Tibial artery (tissue), 4 donors: ENCODE results near the gene FUT7.

ENCODE experiments used
- DNase-seq, 2 donors: peaks; one replicate each; pipeline ENCODE4 v3.0.0-alpha.2; 2019
- H3K27ac ChIP-seq, 2 donors: fragments of 200-600 bp; sonication (generic) in 1 of 2; 1 replicate in 1 of 2; 2 replicates in 1 of 2; pipeline ENCODE4 v1.5.1; 2018 to 2019; ENCODE audit warnings: mild to moderate bottlenecking in 1 of 2
- H3K27me3 ChIP-seq, 2 donors: fragments of 200-600 bp; sonication (generic) in 1 of 2; one replicate each; pipeline versions ENCODE4 v1.5.1 to v1.6.0; 2016 to 2019
- H3K36me3 ChIP-seq, 3 donors: fragments of 200-600 bp; sonication (generic) in 2 of 3; one replicate each; pipeline ENCODE4 v1.5.1; 2016 to 2019; ENCODE audit warnings: mild to moderate bottlenecking in 2 of 3
- H3K4me1 ChIP-seq, 4 donors: fragments of 200-600 bp; sonication (generic) in 2 of 4; 1 replicate in 3 of 4; 2 replicates in 1 of 4; pipeline ENCODE4 v1.5.1; 2016 to 2019
- H3K4me3 ChIP-seq, 2 donors: fragments of 200-600 bp; sonication (generic) in 1 of 2; 1 replicate in 1 of 2; 2 replicates in 1 of 2; pipeline ENCODE4 v1.5.1; 2018 to 2019; ENCODE audit warnings: mild to moderate bottlenecking in 2 of 2
- H3K9me3 ChIP-seq, 3 donors: fragments of 200-600 bp; sonication (generic) in 1 of 3; one replicate each; pipeline ENCODE4 v1.5.1; 2016 to 2019
- intact Hi-C: fragments of 100-400 bp; cut with DNase I; formaldehyde crosslinking; loops from one replicate; pipeline ENCODE4 v1.15.0; 2023; ENCODE audit warnings: low total_unique reads
- TF ChIP-seq, protein P1 (sequence below), 2 experiments: fragments of 200-600 bp in 1 of 2; fragments of 450-650 bp in 1 of 2; IDR thresholded peaks; one replicate each; pipeline ENCODE4 v1.5.1; 2017 to 2019; ENCODE audit warnings: antibody characterized with exemption in 2 of 2, mild to moderate bottlenecking in 1 of 2, moderate library complexity in 1 of 2

FUT7 gene

GRCh38 chr9:137018761-137019559, 12.9 kb downstream of the FUT7 start:
- H3K27me3 ChIP-seq: no peaks in the 10 kb centered on the region
- no peaks in the 10 kb centered on the region for H3K9me3 ChIP-seq
- H3K4me1 ChIP-seq: no peaks in the 10 kb centered on the region
- TF ChIP-seq, protein P1, sequence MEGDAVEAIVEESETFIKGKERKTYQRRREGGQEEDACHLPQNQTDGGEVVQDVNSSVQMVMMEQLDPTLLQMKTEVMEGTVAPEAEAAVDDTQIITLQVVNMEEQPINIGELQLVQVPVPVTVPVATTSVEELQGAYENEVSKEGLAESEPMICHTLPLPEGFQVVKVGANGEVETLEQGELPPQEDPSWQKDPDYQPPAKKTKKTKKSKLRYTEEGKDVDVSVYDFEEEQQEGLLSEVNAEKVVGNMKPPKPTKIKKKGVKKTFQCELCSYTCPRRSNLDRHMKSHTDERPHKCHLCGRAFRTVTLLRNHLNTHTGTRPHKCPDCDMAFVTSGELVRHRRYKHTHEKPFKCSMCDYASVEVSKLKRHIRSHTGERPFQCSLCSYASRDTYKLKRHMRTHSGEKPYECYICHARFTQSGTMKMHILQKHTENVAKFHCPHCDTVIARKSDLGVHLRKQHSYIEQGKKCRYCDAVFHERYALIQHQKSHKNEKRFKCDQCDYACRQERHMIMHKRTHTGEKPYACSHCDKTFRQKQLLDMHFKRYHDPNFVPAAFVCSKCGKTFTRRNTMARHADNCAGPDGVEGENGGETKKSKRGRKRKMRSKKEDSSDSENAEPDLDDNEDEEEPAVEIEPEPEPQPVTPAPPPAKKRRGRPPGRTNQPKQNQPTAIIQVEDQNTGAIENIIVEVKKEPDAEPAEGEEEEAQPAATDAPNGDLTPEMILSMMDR (IDR thresholded peaks at IDR 0.05): no peak
- no peak overlapping the region for H3K4me3 ChIP-seq
- peaks cover 25 to 69% (median 43%) of the 10 kb centered on the region in 3 donors for H3K36me3 ChIP-seq
- H3K27ac ChIP-seq: no peak overlapping the region
- no peak for DNase-seq
- intact Hi-C loops: no loop called here

DNA sequence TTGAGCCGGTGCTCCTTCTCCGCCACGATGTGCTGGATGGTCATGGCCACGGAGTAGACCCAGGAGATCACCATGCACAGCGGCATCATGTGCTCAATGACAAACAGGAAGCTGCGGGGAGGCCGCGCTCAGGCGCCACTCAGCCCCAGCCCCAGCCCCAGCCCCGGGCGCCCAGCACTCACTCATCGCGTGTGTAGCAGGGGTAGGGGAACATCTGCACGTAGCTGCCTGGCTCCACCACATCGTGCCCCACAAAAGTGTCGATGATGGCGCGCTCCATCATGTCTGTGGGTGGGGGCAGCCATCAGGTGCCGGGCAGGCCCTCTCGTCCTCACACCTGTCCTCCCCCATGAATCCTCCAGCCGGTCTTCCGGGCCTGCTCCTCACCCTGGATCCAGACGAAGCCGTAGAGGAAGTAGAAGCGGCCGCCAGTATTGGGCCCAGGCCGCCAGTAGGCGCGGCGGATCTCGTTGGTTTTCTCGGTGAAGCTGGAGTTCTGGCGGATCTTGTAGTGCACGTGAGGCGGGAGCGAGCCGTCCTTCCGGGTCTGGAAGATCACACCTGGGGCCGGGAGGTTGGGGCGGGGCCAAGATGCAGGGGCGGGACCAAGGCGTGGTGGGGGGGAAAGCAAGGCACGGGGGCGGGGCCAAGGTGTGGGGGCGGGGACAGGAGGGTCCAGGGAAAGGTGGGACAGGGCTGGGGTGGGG, 13.9 kb downstream of the FUT7 start:
- intact Hi-C loops: no loop called here
- H3K9me3 ChIP-seq: no peaks in the 10 kb centered on the region
- H3K27me3 ChIP-seq: no peaks in the 10 kb centered on the region
- H3K4me1 ChIP-seq: no peaks in the 10 kb centered on the region
- no peak overlapping the region for H3K4me3 ChIP-seq
- TF ChIP-seq, protein P1 (IDR thresholded peaks at IDR 0.05): no peak
- H3K36me3 ChIP-seq: peaks cover 25 to 79% (median 53%) of the 10 kb centered on the region in 3 donors
- no peak overlapping the region for H3K27ac ChIP-seq
- DNase-seq: no peak

GRCh38 chr9:137017071-137017470, 14.8 kb downstream of the FUT7 start:
- intact Hi-C loops: no loop called here
- Histone ChIP-seq H3K4me3 (no peak overlapping the region), H3K27ac (no peak overlapping the region), H3K27me3 (no peaks in the 10 kb centered on the region), H3K36me3 (peaks cover 31 to 88% (median 61%) of the 10 kb centered on the region in 3 donors), H3K4me1 (no peaks in the 10 kb centered on the region), H3K9me3 (no peaks in the 10 kb centered on the region)
- DNase-seq: no peak
- TF ChIP-seq, protein P1 (IDR thresholded peaks at IDR 0.05): no peak

DNA sequence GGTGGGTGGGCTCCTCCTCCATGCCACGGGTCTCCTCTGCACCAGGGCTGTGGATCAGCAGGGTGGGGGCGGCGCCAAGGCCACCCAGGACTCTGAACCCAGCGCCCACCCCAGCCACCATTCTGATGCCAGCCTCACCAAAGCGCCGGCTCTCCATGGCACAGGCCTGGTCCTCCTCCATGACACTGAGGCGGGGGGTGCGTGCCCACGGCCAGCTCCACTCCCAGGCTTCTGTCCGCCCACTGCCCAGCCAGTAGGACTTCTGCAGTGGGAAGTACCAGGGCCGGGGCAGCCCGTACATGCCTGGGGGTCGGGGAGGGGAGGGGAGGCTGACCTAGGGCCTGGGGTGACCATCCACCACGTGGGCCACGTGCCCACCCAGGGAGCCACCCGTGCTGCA, 15.5 kb downstream of the FUT7 start:
- Histone ChIP-seq H3K27ac (no peak overlapping the region), H3K36me3 (peaks cover 31 to 93% (median 68%) of the 10 kb centered on the region in 3 donors), H3K27me3 (no peaks in the 10 kb centered on the region), H3K4me3 (no peak overlapping the region), H3K4me1 (no peaks in the 10 kb centered on the region), H3K9me3 (no peaks in the 10 kb centered on the region)
- intact Hi-C loops: no loop called here
- DNase-seq: no peak
- TF ChIP-seq, protein P1 (IDR thresholded peaks at IDR 0.05): no peak

DNA sequence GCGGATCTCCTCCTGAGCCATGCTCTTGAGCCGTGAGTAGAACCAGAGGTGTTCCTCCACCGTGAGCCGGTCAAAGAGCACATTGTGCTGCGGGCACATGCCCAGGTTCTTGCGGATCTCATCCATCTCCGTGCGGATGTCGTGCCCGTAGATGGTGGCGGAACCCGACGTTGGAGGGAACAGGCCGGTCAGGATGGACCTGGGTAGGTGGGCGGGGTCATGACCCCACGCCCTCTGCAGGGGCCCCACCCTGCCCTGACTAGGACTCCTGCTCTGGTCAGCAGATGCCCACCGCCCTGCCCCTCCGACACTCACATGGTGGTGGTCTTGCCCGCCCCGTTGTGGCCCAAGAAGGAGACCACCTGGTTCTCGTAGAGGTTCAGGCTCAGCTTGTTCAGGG, 15.9 kb downstream of the FUT7 start:
- Histone ChIP-seq H3K4me3 (no peak overlapping the region), H3K9me3 (no peaks in the 10 kb centered on the region), H3K27me3 (no peaks in the 10 kb centered on the region), H3K27ac (no peak overlapping the region), H3K4me1 (no peaks in the 10 kb centered on the region), H3K36me3 (peaks cover 31 to 93% (median 72%) of the 10 kb centered on the region in 3 donors)
- no peak for DNase-seq
- intact Hi-C loops: no loop called here
- TF ChIP-seq, protein P1 (IDR thresholded peaks at IDR 0.05): no peak
